WERI-Rb-1 (cell line): Measurements from ENCODE around the gene KRTAP10-3.

Experiments
- DNase-seq: peaks from one replicate; pipeline ENCODE4 v3.0.0-alpha.2; 2020
- H3K27ac ChIP-seq: fragments of 250-450 bp; sonication (Bioruptor Pico); 2 replicates; pipeline ENCODE4 v1.5.1; 2020; ENCODE audit warnings: mild to moderate bottlenecking, moderate library complexity
- H3K27me3 ChIP-seq: fragments of 250-450 bp; sonication (Bioruptor Pico); 2 replicates; pipeline ENCODE4 v1.5.1; 2021; ENCODE audit warnings: mild to moderate bottlenecking, low read depth, moderate library complexity; ENCODE audit not compliant: insufficient read depth, severe bottlenecking
- H3K36me3 ChIP-seq: fragments of 250-450 bp; sonication (Bioruptor Pico); 2 replicates; pipeline ENCODE4 v1.5.1; 2020; ENCODE audit warnings: mild to moderate bottlenecking, moderate library complexity
- H3K4me3 ChIP-seq: 2 replicates; pipeline ENCODE4 v1.5.1; 2011; ENCODE audit warnings: low read depth, mild to moderate bottlenecking, control low read depth, low read length
- H3K9me3 ChIP-seq: fragments of 250-450 bp; sonication (Bioruptor Pico); 2 replicates; pipeline ENCODE4 v1.5.1; 2021; ENCODE audit warnings: mild to moderate bottlenecking, moderate library complexity; ENCODE audit not compliant: severe bottlenecking
- CTCF ChIP-seq: IDR thresholded peaks from 2 replicates; pipeline ENCODE4 v1.5.1; 2011; ENCODE audit warnings: low read depth, mild to moderate bottlenecking, control low read depth, inconsistent platforms, low read length

Gene KRTAP10-3

GRCh38 chr21:44572959-44573583, 14.5 kb upstream of the KRTAP10-3 start:
- no peak for DNase-seq
- TF ChIP-seq CTCF: no peak
- no peaks in the 10 kb centered on the region for H3K27me3 ChIP-seq

GRCh38 chr21:44571844-44572782, 13.5 kb upstream of the KRTAP10-3 start:
- Histone ChIP-seq H3K9me3 (peaks cover 19% of the 10 kb centered on the region), H3K36me3 (no peaks in the 10 kb centered on the region), H3K27ac (no peak overlapping the region), H3K4me3 (no peak overlapping the region), H3K27me3 (no peaks in the 10 kb centered on the region)
- TF ChIP-seq CTCF: no peak
- no peak for DNase-seq

More at GRCh38 chr21:44572959-44573583, 14.5 kb upstream of the KRTAP10-3 start:
- Histone ChIP-seq H3K9me3 (peaks cover 23% of the 10 kb centered on the region), H3K27ac (no peak overlapping the region), H3K4me3 (no peak overlapping the region), H3K36me3 (no peaks in the 10 kb centered on the region)

- Histone ChIP-seq H3K4me3 (no peak overlapping the region), H3K27me3 (no peaks in the 10 kb centered on the region), H3K27ac (no peak overlapping the region), H3K9me3 (peaks cover 14% of the 10 kb centered on the region), H3K36me3 (no peaks in the 10 kb centered on the region)
- no peak for DNase-seq
- no peak for TF ChIP-seq CTCF
These were observed 12.7 kb upstream of the KRTAP10-3 start for GRCh38 chr21:44571296-44571695.

GRCh38 chr21:44569861-44570517, 11.4 kb upstream of the KRTAP10-3 start:
- no peak for DNase-seq
- no peak for TF ChIP-seq CTCF
- H3K27me3 ChIP-seq: no peaks in the 10 kb centered on the region

GRCh38 chr21:44568667-44569556, 10.3 kb upstream of the KRTAP10-3 start:
- no peak for DNase-seq
- H3K27ac ChIP-seq: no peak overlapping the region
- H3K4me3 ChIP-seq: no peak overlapping the region
- no peaks in the 10 kb centered on the region for H3K36me3 ChIP-seq
- peaks cover 17% of the 10 kb centered on the region for H3K9me3 ChIP-seq
- H3K27me3 ChIP-seq: no peaks in the 10 kb centered on the region
- TF ChIP-seq CTCF: no peak

More at GRCh38 chr21:44569861-44570517, 11.4 kb upstream of the KRTAP10-3 start:
- Histone ChIP-seq H3K4me3 (no peak overlapping the region), H3K27ac (no peak overlapping the region), H3K9me3 (peaks cover 17% of the 10 kb centered on the region), H3K36me3 (no peaks in the 10 kb centered on the region)
